Lung (tissue), 12 donors: ENCODE results near the gene KCNMA1. TPM values are rescaled to one million over a fixed set of nuclear protein-coding genes. Genes with fewer than 3 reads are reported as not detected.
A peak's percentile ranks its signal among the peaks of the same experiment; 100 is the strongest.

Experiments used
- ATAC-seq: fragments of 200-7000 bp; cut with Tn5 transposase; one replicate; pipeline ENCODE4 v1.9.1; 2020; ENCODE audit warnings: moderate number of reproducible peaks; ENCODE audit not compliant: insufficient read depth, low FRiP score
- DNase-seq, 3 donors: peaks; one replicate each; pipeline ENCODE4 v3.0.0-alpha.2; 2013 to 2017
- H3K27ac ChIP-seq, 2 donors: one replicate each; pipeline ENCODE4 v1.5.1; 2013; ENCODE audit warnings: mild to moderate bottlenecking in 2 of 2, moderate library complexity in 2 of 2, control low read depth in 1 of 2, inconsistent platforms in 1 of 2, low read depth in 1 of 2, low read length in 1 of 2
- H3K27me3 ChIP-seq, 3 donors: one replicate each; pipeline ENCODE4 v1.5.1; 2013; ENCODE audit warnings: low read length in 2 of 3; ENCODE audit not compliant: control insufficient read depth in 3 of 3, insufficient read depth in 3 of 3
- H3K36me3 ChIP-seq, 4 donors: one replicate each; pipeline ENCODE4 v1.5.1; 2013; ENCODE audit warnings: low read length in 4 of 4, mild to moderate bottlenecking in 1 of 4, moderate library complexity in 1 of 4; ENCODE audit not compliant: control insufficient read depth in 4 of 4, insufficient read depth in 4 of 4
- H3K4me1 ChIP-seq, 5 donors: one replicate each; pipeline ENCODE4 v1.5.1; 2013; ENCODE audit warnings: low read length in 5 of 5, mild to moderate bottlenecking in 2 of 5, moderate library complexity in 1 of 5; ENCODE audit not compliant: control insufficient read depth in 5 of 5, insufficient read depth in 5 of 5
- H3K4me3 ChIP-seq: one replicate; pipeline ENCODE4 v1.5.1; 2013; ENCODE audit warnings: mild to moderate bottlenecking, control low read depth, moderate library complexity
- H3K9ac ChIP-seq, 2 donors: one replicate each; pipeline ENCODE4 v1.5.1; 2013; ENCODE audit warnings: low read length in 2 of 2, control low read depth in 1 of 2; ENCODE audit not compliant: insufficient read depth in 1 of 2
- H3K9me3 ChIP-seq, 4 donors: one replicate each; pipeline ENCODE4 v1.5.1; 2013; ENCODE audit warnings: low read length in 3 of 4, mild to moderate bottlenecking in 1 of 4, moderate library complexity in 1 of 4; ENCODE audit not compliant: control insufficient read depth in 4 of 4, insufficient read depth in 3 of 4
- WGBS, 2 donors: extraction: QIAGEN DNeasy Blood & Tissue Kit; methylation state at CpG; one replicate each; pipeline ENCODE4 v1.1.7; 2013; 5-methylcytosine and 5-hydroxymethylcytosine counted together
- polyA plus RNA-seq, 2 donors: library from polyadenylated mRNA; stranded (reverse); fragments of 200-250 nt; gene quantifications; one replicate each; pipeline ENCODE4 v1.2.1, GENCODE V29; 2013
- total RNA-seq, 2 donors: library from RNA; depleted of rRNA in 1 of 2; stranded (reverse); fragments of >200 nt in 1 of 2; gene quantifications; one replicate each; pipeline ENCODE4 v1.2.1, GENCODE V29; 2014 to 2021
- TF ChIP-seq, protein P1 (sequence below): IDR thresholded peaks from 2 replicates; pipeline ENCODE4 v1.5.1; 2012; ENCODE audit warnings: mild to moderate bottlenecking; ENCODE audit errors: control extremely low read depth, extremely low read depth
- donor health status: control.
- donor health status: control.
- donor health status: Bipolar disorder and iron deficiency.
- donor health status: healthy.
- donor health status: DM: yes; HTN: yes; CAD: no.

Gene KCNMA1
- total and polyA plus RNA-seq, 4 donors = 3.8 to 13.0 (median 5.5) TPM

DNA sequence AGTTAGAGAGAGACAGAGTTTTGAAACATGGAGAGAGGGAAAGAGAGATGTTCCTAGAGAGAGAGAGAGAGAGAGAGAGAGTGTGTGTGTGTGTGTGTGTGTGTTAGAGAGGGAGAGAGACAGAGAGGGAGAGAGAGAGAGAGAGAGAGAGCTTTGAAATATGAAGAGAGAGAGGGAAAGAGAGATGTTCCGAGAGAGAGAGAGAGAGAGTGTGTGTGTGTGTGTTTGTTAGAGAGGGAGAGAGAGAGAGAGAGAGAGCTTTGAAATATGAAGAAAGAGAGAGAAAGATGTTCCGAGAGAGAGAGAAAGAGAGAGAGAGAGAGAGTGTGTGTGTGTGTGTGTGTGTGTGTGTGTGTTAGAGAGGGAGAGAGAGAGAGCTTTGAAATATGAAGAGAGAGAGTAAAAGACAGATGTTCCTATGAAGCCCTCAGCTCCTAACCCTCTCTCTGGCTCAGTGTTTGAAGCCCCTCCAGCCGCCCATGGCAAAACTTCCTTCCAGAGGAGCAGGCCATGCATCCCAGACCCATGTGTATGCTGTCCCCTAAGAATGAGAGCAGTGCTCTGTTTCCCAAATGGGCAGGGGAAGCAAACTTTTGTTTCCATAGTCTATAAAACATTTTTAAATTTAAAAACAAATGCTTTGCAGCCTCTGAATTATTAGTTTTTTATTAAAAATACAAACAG is 130.9 kb downstream of the KCNMA1 start:
- H3K9me3 ChIP-seq = no peaks in the 10 kb centered on the region
- DNase-seq = no peak
- H3K27ac ChIP-seq = no peak overlapping the region
- H3K9ac ChIP-seq = no peak overlapping the region
- ATAC-seq = no peak
- peaks cover 0 to 3% (median 0%) of the 10 kb centered on the region in 3 donors for H3K27me3 ChIP-seq
- H3K4me3 ChIP-seq = no peak overlapping the region
- H3K36me3 ChIP-seq = no peaks in the 10 kb centered on the region
- no peaks in the 10 kb centered on the region for H3K4me1 ChIP-seq
- TF ChIP-seq, protein P1, sequence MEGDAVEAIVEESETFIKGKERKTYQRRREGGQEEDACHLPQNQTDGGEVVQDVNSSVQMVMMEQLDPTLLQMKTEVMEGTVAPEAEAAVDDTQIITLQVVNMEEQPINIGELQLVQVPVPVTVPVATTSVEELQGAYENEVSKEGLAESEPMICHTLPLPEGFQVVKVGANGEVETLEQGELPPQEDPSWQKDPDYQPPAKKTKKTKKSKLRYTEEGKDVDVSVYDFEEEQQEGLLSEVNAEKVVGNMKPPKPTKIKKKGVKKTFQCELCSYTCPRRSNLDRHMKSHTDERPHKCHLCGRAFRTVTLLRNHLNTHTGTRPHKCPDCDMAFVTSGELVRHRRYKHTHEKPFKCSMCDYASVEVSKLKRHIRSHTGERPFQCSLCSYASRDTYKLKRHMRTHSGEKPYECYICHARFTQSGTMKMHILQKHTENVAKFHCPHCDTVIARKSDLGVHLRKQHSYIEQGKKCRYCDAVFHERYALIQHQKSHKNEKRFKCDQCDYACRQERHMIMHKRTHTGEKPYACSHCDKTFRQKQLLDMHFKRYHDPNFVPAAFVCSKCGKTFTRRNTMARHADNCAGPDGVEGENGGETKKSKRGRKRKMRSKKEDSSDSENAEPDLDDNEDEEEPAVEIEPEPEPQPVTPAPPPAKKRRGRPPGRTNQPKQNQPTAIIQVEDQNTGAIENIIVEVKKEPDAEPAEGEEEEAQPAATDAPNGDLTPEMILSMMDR = no peak
- WGBS, 2 donors = 76 to 82% methylated on average over 3 of the region's 3 CpGs

DNA sequence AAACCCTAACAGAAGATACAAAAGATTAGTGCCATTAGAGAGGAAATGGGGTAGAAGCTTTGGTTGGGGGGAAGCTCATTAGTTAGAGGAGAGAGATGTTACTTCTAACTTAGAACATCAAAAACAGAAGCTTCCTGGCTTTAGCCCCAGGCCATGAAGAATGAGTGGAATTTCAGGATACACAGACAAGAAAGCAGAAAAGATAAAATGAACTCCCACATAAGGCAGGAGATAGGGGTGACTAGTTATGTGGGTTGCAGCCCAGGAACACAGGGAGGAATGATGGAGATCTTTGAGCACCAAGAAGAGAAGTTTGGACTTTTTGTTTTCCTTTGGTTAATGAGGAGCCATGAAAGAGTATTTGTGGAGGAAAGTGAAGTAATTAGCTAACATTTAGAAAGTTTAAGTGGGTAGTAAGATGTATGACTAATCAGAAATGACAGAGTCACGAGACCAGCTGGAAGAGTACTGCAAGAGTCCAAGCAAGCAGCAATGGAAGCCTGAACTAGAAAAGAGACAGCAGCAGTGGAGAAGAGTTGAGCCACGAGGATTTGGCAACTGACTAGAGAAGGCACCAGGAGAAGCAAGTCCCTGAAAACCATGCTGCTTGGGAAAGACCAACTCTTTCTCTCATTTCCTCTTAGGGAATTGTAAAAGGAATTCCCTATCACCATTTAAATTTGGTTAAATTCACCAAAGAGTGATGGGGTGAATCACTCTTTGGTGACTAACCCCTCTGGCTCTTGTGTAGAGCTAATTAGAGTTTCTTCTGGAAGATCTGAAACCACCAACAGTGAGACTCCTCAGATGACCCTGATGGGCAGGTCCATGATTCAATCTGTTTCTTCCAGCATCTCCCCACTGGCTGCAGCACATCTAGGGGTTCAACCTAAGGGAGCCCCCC is 131.9 kb downstream of the KCNMA1 start:
- Histone ChIP-seq H3K9ac (no peak overlapping the region), H3K36me3 (no peaks in the 10 kb centered on the region), H3K4me1 (no peaks in the 10 kb centered on the region), H3K9me3 (no peaks in the 10 kb centered on the region), H3K4me3 (no peak overlapping the region), H3K27me3 (peaks cover 0 to 3% (median 0%) of the 10 kb centered on the region in 3 donors), H3K27ac (no peak overlapping the region)
- TF ChIP-seq, protein P1 = no peak
- WGBS, 2 donors = 47 to 76% methylated on average over 2 of the region's 2 CpGs
- ATAC-seq = no peak
- DNase-seq = no peak

DNA sequence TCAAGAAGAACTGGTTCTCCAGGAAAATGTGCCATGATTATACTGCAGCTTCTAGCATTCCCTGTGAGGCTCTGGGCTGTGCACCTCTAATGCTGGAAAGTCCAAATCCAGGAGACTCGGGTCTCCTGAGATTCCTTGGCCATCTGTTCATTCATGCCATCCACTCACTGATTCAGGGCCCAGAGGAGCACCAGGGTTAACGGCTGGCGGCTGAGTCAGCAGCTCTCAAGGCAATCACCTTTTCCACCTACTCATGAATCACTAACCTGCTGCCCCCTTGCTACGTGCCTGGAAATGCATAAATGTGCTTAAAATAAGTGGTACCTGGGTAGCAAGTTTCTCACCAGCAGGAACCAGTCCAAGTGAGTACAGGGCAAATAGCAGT is 132.7 kb downstream of the KCNMA1 start:
- no peaks in the 10 kb centered on the region for H3K4me1 ChIP-seq
- H3K27ac ChIP-seq = no peak overlapping the region
- DNase-seq (peak in 1 of 3 donors; percentile 25), ATAC-seq (no peak)
- TF ChIP-seq, protein P1 = no peak
- no peaks in the 10 kb centered on the region for H3K36me3 ChIP-seq
- no peak overlapping the region for H3K9ac ChIP-seq
- H3K27me3 ChIP-seq = peaks cover 0 to 3% (median 0%) of the 10 kb centered on the region in 3 donors
- no peak overlapping the region for H3K4me3 ChIP-seq
- WGBS, 2 donors = 66 to 70% methylated on average over 4 of the region's 4 CpGs
- no peaks in the 10 kb centered on the region for H3K9me3 ChIP-seq
